ENCODE results near the gene ADAD2.
"Not testable (repeated sequence)": the region's sequence is repeated elsewhere in the genome, so short reads cannot be mapped to it uniquely, and the experiment has no call there.

The ADAD2 gene

GRCh38 chr16:84196727-84197394, 5.9 kb downstream of the ADAD2 start:
- no peak for DNase-seq

DNA sequence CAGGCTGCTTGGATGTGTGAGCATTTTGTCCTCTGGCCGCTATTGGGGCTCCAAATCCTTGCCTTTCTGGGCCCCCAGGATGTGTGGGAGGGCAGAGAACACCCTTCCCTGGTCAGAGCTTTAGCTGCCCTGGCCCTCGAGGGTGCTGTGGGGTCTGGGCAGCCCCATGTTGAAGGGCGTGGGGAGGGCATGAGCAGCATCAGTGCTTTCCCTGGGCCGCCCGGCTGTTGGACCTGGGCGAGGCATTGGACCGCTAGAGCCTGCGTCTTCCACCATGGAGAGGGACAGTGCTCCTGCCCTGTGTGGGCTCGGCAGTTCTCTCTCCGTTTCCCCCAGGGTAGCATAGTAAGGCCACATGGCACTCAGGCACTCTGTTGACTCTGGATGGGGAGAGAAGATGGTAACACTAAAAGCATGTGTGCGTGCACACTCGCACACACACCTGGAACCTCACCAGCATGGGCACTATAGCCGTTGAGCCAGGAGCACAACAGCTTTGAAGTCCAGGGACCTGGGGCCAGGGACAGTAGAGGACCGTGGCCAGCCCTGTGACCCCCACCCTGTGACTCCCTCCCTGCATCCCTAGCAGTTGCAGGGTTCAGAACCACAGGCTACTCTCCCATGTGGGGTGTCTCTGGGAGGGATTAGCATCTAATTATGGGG, 6.6 kb downstream of the ADAD2 start:
- DNase-seq, result no peak

DNA sequence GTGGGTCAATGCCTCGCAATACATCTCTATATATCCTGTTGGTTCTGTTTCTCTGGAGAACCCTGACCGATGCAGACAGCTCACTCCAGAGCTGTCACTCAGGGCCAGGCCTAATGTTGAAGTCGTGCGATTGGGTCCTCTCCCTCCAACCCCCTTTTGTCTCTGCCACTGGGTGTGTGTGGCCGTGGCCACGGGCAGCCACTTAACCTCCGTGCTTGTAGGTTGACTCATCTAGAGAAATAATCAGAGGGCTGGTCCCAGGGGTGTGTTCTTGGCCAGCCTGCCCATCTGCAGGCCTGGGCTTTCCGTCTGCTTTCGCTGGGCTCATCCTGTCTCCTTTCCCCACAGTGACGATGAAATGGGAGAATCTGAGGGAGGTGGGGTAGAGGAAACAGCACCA, 7.4 kb downstream of the ADAD2 start:
- DNase-seq, result no peak

DNA sequence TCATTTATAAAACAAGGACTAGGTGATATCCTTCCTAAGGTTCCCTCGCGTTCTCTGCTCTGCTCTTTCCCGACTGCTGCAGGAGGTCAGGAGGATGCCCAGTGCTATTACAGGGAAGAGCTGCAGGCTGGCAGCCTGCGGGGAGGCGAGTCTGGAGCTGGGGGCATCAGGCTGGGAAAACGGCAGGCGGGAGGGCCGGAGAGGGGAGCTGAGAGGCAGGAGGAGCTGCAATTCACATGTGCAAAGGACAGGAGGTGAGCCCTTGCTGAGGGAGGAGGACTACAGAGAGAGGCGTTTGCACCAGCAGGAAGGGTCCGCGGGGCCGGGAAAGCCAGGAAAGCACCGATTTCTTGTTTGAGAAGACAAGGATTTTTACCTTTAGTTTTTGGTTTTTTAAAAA, 8.1 kb downstream of the ADAD2 start:
- DNase-seq, result no peak

DNA sequence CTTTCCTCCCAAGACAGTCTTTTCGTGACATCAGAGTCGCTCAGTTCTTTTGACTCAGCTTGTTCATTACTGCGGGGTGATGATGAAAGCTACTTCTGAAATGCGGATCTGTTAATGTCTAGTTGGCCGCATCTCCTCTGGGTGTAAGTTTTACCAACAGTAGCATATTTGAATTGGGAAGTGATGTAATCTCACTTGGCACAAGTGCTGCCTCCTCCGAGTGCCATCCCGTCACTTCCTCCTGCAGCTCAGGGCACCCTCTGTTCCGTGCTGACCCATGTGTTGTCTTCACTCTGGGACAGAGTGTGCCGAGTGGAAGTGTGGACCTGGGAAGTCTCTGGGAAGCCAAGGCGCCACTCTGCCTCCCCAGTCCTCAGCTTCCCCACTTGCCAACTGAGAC, 8.9 kb downstream of the ADAD2 start:
- no peak for DNase-seq

DNA sequence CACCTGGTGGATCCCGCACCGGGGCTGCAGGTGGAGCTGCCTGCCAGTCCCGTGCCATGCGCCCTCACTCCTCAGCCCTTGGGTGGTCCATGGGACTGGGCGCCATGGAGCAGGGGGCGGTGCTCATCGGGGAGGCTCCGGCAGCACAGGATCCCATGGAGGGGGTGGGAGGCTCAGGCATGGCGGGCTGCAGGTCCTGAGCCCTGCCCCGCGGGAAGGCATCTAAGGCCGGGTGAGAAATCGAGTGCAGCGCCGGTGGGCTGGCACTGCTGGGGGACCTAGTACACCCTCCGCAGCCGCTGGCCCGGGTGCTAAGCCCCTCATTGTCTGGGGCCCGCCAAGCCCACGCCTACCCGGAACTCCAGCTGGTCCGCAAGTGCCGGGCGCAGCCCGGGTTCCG, 13.6 kb downstream of the ADAD2 start:
- not testable (repeated sequence) for DNase-seq

GRCh38 chr16:84205123-84205522, 14.2 kb downstream of the ADAD2 start:
- not testable (repeated sequence) for DNase-seq

- DNase-seq, result no peak
These were observed 15.2 kb downstream of the ADAD2 start for GRCh38 chr16:84205976-84206691.

DNA sequence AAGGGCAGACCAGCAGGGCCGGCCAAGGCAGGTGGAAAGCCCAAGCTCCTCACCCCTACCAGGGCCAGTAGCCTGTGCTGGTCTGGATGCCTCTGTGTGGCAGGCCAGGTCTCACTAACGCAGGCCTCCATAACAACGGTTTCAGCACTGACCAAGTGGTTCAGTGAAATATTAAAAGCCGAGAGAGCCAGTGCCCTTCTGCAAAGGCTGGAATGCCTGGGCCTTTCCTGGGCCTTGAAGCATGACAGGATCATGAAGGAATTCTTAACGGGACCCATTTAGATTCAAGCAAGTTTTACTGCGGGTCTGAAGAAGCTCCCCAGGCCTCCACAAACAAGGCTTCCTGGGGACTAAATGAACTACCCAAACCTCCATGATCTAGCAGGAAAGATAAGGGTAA, 16.3 kb downstream of the ADAD2 start:
- no peak for DNase-seq

DNA sequence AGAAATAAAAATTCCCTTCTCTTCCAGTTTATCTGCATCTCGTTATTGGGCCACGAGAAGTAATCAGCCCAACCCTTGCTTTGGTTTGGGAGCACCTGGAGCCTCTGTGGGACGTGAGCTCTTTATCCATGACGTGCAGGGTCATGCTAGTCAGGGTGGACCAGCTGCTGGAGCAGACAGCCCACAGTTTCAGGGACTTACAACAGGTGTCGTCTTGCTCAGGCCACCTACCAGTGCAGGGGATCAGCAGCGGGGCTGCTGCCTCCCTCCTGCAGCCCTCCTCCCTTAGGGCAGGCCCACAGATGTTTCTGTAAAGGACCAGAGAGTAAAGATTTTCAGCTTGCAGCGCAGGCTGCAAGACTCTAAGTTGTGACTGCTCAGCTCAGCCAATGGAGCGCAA, 16.9 kb downstream of the ADAD2 start:
- no peak for DNase-seq

- no peak for DNase-seq
These were observed 19.0 kb downstream of the ADAD2 start for GRCh38 chr16:84209989-84210388.

GRCh38 chr16:84212154-84212553, 21.2 kb downstream of the ADAD2 start:
- DNase-seq, result no peak

- DNase-seq, result no peak
These were observed 21.7 kb downstream of the ADAD2 start for GRCh38 chr16:84212631-84213030.

- no peak for DNase-seq
These were observed 23.6 kb downstream of the ADAD2 start for GRCh38 chr16:84214451-84215066.

DNA sequence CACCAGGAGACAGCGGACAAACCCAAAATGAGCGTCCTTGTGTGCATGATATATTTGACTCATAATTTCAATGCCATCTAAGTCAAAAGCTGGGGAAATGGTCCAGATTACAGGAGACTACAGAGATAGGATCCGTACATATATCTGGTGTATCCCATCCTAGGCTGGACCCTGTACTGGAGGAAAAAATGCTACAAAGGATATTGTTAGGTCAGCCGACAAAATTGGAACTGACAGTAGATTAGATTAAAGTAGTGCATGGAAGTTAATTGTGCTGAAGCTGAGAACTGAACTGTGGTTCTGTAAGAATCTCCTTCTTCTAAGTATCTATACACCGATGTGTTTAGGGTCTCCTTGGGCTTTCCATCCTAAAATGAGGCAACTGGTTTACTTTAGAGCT, 24.6 kb downstream of the ADAD2 start:
- DNase-seq, result no peak

DNA sequence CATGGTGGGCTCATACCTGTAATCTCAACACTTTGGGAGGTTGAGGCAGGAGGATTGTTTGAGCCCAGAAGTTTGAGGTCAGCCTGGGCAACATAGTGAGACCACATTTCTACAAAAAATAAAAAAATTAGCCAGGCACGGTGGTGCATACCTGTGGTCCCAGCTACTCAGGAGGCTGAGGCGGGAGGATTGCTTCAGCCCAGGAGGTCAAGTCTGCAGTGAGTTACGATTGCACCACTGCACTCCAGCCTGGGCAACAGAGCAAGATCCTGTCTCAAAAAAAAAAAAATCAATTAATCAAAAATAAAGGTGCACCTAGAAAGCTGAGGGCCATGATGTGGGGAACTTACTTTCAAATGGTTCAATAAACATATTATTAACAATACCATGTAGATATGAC, 25.2 kb downstream of the ADAD2 start:
- not testable (repeated sequence) for DNase-seq

GRCh38 chr16:84218176-84218823, 27.3 kb downstream of the ADAD2 start:
- DNase-seq, result no peak

- no peak for DNase-seq
These were observed 28.0 kb downstream of the ADAD2 start for GRCh38 chr16:84218956-84219355.

DNA sequence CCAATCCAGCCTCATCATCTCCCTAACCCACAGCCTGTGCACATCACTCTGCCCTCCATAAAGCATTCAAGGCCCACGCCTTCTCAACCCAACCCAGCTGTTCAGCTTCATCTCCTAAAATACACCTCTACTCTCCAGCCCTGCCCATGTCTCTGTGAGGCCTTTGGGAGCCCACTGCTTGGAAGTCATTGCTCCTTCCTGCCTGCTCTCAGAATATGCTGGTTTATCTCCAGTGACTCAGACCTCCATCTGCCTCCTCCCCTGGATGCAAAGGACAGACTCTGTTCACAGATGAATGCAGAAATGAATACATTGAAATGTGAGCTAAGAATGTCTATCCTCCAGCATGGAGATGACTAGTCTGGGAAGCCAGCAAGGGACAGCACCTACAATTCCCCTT, 29.9 kb downstream of the ADAD2 start:
- no peak for DNase-seq

DNA sequence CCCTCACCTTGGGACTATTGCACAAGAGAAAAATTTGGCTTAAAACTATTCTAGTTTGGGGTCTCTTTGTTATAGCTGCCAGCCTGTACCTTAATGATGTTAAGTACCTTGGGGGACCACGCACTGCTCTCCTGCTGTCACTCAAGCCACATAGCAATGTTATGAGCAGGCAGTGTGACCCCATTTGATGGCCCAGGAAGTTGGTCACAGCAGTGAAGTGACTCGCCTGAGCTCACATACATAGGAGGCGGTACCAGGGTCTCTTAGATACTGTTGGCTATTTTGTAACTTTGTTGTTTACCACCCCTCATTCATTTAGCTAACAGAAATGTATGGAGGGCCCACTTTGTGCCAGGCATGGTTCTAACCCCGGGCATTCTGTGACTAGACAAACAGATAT, 32.5 kb downstream of the ADAD2 start:
- no peak for DNase-seq

DNA sequence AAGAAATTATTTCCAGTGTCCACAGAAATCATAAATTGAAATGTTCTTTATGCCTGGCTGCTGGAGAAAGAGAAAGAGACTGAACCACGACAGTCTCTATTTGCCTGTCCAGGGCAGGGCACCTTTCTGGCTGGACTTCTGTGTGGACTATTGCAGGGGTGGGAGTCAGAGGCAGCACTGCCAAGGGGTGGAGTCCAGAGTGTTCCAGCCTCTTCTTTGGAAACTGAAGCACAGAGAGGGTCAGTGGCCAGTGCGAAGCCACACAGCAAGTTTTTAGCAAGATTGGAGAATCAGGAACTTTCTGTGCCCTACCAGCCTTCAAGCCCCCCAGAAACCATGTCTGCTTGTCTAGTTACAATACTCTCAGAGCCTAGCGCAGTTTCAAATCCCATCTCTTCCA, 33.6 kb downstream of the ADAD2 start:
- no peak for DNase-seq

GRCh38 chr16:84225126-84225525, 34.2 kb downstream of the ADAD2 start:
- no peak for DNase-seq

DNA sequence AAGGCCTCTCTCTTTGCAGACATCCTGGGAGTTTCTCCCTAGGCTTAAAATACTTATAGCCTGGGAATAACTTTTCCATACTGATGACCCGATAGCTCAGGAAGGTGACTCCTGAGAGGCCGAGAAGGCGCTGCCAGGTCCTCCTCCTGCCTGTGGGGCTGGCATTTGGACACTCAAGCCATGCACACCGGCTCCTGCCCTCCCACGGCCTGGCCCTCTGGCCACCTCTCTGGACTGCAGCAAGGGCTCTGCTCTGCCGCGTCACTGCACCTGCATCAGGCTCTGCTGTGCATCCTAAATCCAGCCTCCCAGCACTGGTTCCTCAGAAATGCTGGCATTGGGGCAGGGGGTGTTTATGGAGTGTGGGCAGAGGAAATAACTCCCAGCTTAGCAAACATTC, 34.6 kb downstream of the ADAD2 start:
- no peak for DNase-seq

Measured in activated effector memory CD4-positive, alpha-beta T cell treated with Interleukin-2 at 50 U/mL for 16 hours (primary cell).